Hepatocyte (in vitro differentiated cells): ENCODE measurements around the gene ARFIP1. TPM values are rescaled to one million over a fixed set of nuclear protein-coding genes. Genes with fewer than 3 reads are reported as not detected.
"Not testable (repeated sequence)": the region's sequence is repeated elsewhere in the genome, so short reads cannot be mapped to it uniquely, and the experiment has no call there.

Experiments
- DNase-seq: peaks from one replicate; pipeline ENCODE4 v3.0.0-alpha.2; 2016; ENCODE audit warnings: low spot score
- H2AFZ ChIP-seq: fragments of 200-600 bp; sonication (generic); 2 replicates; pipeline ENCODE4 v1.6.0; 2016; ENCODE audit warnings: antibody characterized with exemption, mild to moderate bottlenecking
- H3K27ac ChIP-seq: fragments of 200-600 bp; sonication (generic); 2 replicates; pipeline ENCODE4 v1.5.1; 2016; ENCODE audit warnings: mild to moderate bottlenecking
- H3K27me3 ChIP-seq: fragments of 200-600 bp; sonication (generic); 2 replicates; pipeline ENCODE4 v1.6.1; 2016
- H3K36me3 ChIP-seq: fragments of 200-600 bp; sonication (generic); replicated peaks from 2 replicates; pipeline ENCODE4 v1.5.1; 2016; ENCODE audit warnings: low read depth; ENCODE audit not compliant: insufficient read depth
- H3K4me1 ChIP-seq: fragments of 200-600 bp; sonication (generic); 2 replicates; pipeline ENCODE4 v1.5.1; 2016; ENCODE audit warnings: mild to moderate bottlenecking, moderate library complexity; ENCODE audit not compliant: insufficient read depth
- H3K4me2 ChIP-seq: fragments of 200-600 bp; sonication (generic); 2 replicates; pipeline ENCODE4 v1.6.0; 2016
- H3K4me3 ChIP-seq: fragments of 200-600 bp; sonication (generic); 2 replicates; pipeline ENCODE4 v1.5.1; 2016; ENCODE audit warnings: mild to moderate bottlenecking
- H3K79me2 ChIP-seq: fragments of 200-600 bp; sonication (generic); 2 replicates; pipeline ENCODE4 v1.6.0; 2017; ENCODE audit warnings: mild to moderate bottlenecking
- H3K9me2 ChIP-seq: fragments of 200-600 bp; sonication (generic); replicated peaks from 2 replicates; pipeline ENCODE4 v1.6.0; 2017; ENCODE audit warnings: mild to moderate bottlenecking; ENCODE audit not compliant: insufficient read depth
- H3K9me3 ChIP-seq: fragments of 200-600 bp; sonication (generic); 2 replicates; pipeline ENCODE4 v1.5.1; 2016; ENCODE audit warnings: low read depth, mild to moderate bottlenecking
- H4K20me1 ChIP-seq: fragments of 200-600 bp; sonication (generic); 2 replicates; pipeline ENCODE4 v1.6.0; 2016; ENCODE audit warnings: mild to moderate bottlenecking; ENCODE audit not compliant: insufficient read depth, poor library complexity, severe bottlenecking
- EZH2 ChIP-seq: fragments of 200-600 bp; sonication (generic); IDR thresholded peaks from 2 replicates; pipeline ENCODE4 v1.6.1; 2016; ENCODE audit warnings: antibody characterized with exemption, mild to moderate bottlenecking, borderline replicate concordance
- EZH2phosphoT487 ChIP-seq: fragments of 200-600 bp; sonication (generic); IDR thresholded peaks from one replicate; pipeline ENCODE4 v1.6.1; 2018; ENCODE audit warnings: antibody characterized with exemption, mild to moderate bottlenecking, low read depth, moderate library complexity; ENCODE audit not compliant: unreplicated experiment, severe bottlenecking
- WGBS: methylation state at CpG from one replicate; pipeline ENCODE4 v1.1.6; 2016; ENCODE audit warnings: low lambda C conversion rate; ENCODE audit errors: missing lambda C conversion rate; 5-methylcytosine and 5-hydroxymethylcytosine counted together
- polyA plus RNA-seq: library from polyadenylated mRNA; unstranded; fragments of >200 nt; fragmentation: Nextera tagmentation; extraction: Ambion mirVana; gene quantifications from 2 replicates; pipeline ENCODE4 v1.2.1, GENCODE V29; 2016
- total RNA-seq: library from RNA; depleted of rRNA; stranded (reverse); fragments of >200 nt; gene quantifications from 2 replicates; pipeline ENCODE4 v1.2.3, GENCODE V29; 2014
- TF ChIP-seq, protein P1 (sequence below): fragments of 200-600 bp; sonication (generic); IDR thresholded peaks from 2 replicates; pipeline ENCODE4 v1.5.1; 2016; ENCODE audit warnings: antibody characterized with exemption, mild to moderate bottlenecking; ENCODE audit not compliant: poor library complexity

Gene ARFIP1
- total and polyA plus RNA-seq, 2 experiments from 2014 or later: 21.7 to 39.1 TPM

DNA sequence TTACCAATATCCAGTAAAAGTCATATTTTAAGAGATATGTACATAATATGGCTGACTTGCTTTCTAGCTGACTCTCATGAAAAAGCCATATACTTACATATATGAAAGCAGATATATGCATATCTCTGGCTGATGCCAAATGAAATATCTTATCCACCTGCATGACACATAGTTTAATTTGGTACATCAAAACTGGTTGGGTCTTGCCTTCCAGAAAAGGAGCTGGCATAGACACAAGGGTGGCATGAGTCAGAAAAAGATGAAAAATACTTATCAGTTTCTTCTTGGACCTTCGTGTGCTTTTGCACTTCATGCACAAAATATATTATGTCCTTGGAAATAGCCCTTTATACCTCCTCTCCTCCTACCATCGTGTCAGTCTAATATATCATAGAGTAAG is 32.3 kb upstream of the ARFIP1 start:
- WGBS: 84% methylated on average over 2 of the region's 2 CpGs
- H3K27ac ChIP-seq: no peak overlapping the region

DNA sequence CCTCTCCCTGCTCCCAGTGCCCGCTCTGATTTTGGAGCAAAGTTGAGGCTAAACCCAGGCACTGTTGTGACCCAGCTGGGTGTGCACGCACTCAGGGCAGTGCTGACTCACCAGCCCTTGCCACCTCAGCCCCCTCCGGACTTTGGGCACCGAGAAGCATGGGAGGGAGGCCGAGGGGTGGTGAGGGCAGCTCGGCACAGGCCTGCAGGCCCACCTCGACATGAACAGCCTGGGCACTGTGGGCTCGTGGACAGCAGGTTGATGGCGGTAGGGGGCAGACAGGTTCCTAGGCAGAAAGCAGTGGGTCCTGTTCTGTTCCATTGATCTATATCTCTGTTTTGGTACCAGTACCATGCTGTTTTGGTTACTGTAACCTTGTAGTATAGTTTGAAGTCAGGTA is 31.1 kb upstream of the ARFIP1 start:
- no peaks in the 10 kb centered on the region for H3K27me3 ChIP-seq
- no peaks in the 10 kb centered on the region for H3K79me2 ChIP-seq
- H3K4me2 ChIP-seq: no peak overlapping the region
- no peaks in the 10 kb centered on the region for H3K4me1 ChIP-seq
- H3K9me2 ChIP-seq: no peaks in the 10 kb centered on the region
- TF ChIP-seq, protein P1, sequence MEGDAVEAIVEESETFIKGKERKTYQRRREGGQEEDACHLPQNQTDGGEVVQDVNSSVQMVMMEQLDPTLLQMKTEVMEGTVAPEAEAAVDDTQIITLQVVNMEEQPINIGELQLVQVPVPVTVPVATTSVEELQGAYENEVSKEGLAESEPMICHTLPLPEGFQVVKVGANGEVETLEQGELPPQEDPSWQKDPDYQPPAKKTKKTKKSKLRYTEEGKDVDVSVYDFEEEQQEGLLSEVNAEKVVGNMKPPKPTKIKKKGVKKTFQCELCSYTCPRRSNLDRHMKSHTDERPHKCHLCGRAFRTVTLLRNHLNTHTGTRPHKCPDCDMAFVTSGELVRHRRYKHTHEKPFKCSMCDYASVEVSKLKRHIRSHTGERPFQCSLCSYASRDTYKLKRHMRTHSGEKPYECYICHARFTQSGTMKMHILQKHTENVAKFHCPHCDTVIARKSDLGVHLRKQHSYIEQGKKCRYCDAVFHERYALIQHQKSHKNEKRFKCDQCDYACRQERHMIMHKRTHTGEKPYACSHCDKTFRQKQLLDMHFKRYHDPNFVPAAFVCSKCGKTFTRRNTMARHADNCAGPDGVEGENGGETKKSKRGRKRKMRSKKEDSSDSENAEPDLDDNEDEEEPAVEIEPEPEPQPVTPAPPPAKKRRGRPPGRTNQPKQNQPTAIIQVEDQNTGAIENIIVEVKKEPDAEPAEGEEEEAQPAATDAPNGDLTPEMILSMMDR: no peak
- no peak for TF ChIP-seq EZH2phosphoT487
- TF ChIP-seq EZH2: no peak
- WGBS: 92% methylated on average over 9 of the region's 9 CpGs
- no peak overlapping the region for H2AFZ ChIP-seq
- no peaks in the 10 kb centered on the region for H3K36me3 ChIP-seq
- no peak overlapping the region for H3K4me3 ChIP-seq
- DNase-seq: no peak
- no peaks in the 10 kb centered on the region for H4K20me1 ChIP-seq
- H3K27ac ChIP-seq: no peak overlapping the region
- H3K9me3 ChIP-seq: no peaks in the 10 kb centered on the region

More for the DNA sequence above, 32.3 kb upstream of the ARFIP1 start:
- H3K4me1 ChIP-seq: no peaks in the 10 kb centered on the region
- H3K27me3 ChIP-seq: no peaks in the 10 kb centered on the region
- DNase-seq: no peak
- no peaks in the 10 kb centered on the region for H3K79me2 ChIP-seq
- TF ChIP-seq EZH2 (no peak), EZH2phosphoT487 (no peak)
- TF ChIP-seq, protein P1: no peak
- no peak overlapping the region for H2AFZ ChIP-seq
- no peaks in the 10 kb centered on the region for H3K9me2 ChIP-seq
- no peak overlapping the region for H3K4me3 ChIP-seq
- H3K36me3 ChIP-seq: no peaks in the 10 kb centered on the region
- no peaks in the 10 kb centered on the region for H3K9me3 ChIP-seq
- H4K20me1 ChIP-seq: no peaks in the 10 kb centered on the region
- H3K4me2 ChIP-seq: no peak overlapping the region

DNA sequence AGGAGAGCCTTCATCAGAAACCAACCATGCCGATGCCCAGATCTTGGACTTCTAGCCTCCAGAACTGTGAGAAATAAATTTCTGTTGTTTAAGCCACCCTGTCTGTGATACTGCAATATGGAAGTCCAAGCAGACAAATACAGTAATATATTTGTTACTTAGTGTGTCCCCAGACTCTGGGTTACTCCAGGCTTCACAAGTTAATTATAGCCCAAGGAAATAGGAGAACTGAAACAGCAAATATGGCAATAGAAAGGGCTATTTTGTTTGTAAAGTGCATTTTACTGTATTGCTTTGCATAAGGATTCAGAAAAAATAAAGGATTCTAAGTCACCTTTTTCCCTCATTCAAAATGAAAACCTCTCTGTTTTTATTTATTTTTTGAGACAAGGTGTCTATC is 16.0 kb upstream of the ARFIP1 start:
- TF ChIP-seq, protein P1: no peak
- TF ChIP-seq EZH2phosphoT487 (no peak), EZH2 (no peak)
- Histone ChIP-seq H3K27ac (no peak overlapping the region), H2AFZ (no peak overlapping the region), H3K4me3 (no peak overlapping the region), H3K36me3 (no peaks in the 10 kb centered on the region), H3K4me2 (no peak overlapping the region), H4K20me1 (no peaks in the 10 kb centered on the region), H3K79me2 (no peaks in the 10 kb centered on the region), H3K9me3 (no peaks in the 10 kb centered on the region), H3K9me2 (no peaks in the 10 kb centered on the region), H3K27me3 (no peaks in the 10 kb centered on the region), H3K4me1 (no peaks in the 10 kb centered on the region)
- DNase-seq: no peak
- WGBS: 100% methylated on average over 1 of the region's 1 CpG

DNA sequence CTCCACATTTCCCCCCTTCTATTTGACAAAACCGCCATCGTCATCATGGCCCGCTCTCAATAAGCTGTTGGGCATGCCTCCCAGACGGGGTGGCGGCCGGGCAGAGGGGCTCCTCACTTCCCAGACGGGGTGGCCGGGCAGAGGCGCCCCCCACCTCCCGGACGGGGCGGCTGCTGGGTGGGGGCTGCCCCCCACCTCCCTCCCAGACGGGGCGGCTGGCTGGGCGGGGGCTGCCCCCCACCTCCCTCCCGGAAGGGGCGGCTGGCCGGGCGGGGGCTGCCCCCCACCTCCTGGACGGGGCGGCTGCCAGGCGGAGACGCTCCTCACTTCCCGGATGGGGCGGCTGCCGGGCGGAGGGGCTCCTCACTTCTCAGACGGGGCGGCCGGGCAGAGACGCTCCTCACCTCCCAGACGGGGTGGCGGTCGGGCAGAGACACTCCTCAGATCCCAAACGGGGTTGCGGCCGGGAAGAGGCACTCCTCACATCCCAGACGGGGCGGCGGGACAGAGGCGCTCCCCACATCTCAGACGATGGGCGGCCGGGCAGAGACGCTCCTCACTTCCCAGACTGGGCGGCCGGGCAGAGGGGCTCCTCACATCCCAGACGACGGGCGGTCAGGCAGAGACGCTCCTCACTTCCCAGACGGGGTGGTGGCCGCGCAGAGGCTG is 14.6 kb upstream of the ARFIP1 start:
- not testable (repeated sequence) for H3K9me2 ChIP-seq, H3K27me3 ChIP-seq, DNase-seq, H3K4me1 ChIP-seq, H3K4me2 ChIP-seq, H3K9me3 ChIP-seq, H3K4me3 ChIP-seq, H3K27ac ChIP-seq, H2AFZ ChIP-seq, H3K36me3 ChIP-seq, H4K20me1 ChIP-seq, H3K79me2 ChIP-seq
- WGBS: 96% methylated on average over 11 of the region's 54 CpGs
